MM.1S (cell line): ENCODE measurements around the gene ANKUB1.
"Not testable (repeated sequence)": the region's sequence is repeated elsewhere in the genome, so short reads cannot be mapped to it uniquely, and the experiment has no call there.

ENCODE experiments used
- DNase-seq: peaks from one replicate; pipeline ENCODE4 v3.0.0-alpha.2; 2015
- H2AFZ ChIP-seq: fragments of 300-600 bp; sonication (generic); 2 replicates; pipeline ENCODE4 v1.6.0; 2016; ENCODE audit warnings: antibody characterized with exemption, low read length
- H3F3A ChIP-seq: fragments of 300-600 bp; sonication (generic); 2 replicates; pipeline ENCODE4 v1.6.1; 2016; ENCODE audit warnings: mild to moderate bottlenecking, antibody characterized with exemption, low read length, moderate library complexity, mixed read lengths; ENCODE audit not compliant: insufficient read depth
- H3K27ac ChIP-seq: fragments of 300-600 bp; sonication (generic); 2 replicates; pipeline ENCODE4 v1.5.1; 2016; ENCODE audit warnings: mild to moderate bottlenecking, low read length
- H3K27me3 ChIP-seq: fragments of 300-600 bp; sonication (generic); replicated peaks from 2 replicates; pipeline ENCODE4 v1.6.0; 2016; ENCODE audit warnings: low read length; ENCODE audit not compliant: insufficient read depth
- H3K36me3 ChIP-seq: fragments of 300-600 bp; sonication (generic); replicated peaks from 2 replicates; pipeline ENCODE4 v1.6.1; 2016; ENCODE audit warnings: mild to moderate bottlenecking, low read length, mixed read lengths; ENCODE audit not compliant: insufficient read depth
- H3K4me1 ChIP-seq: fragments of 300-600 bp; sonication (generic); 2 replicates; pipeline ENCODE4 v1.6.1; 2016; ENCODE audit warnings: low read length, mixed read lengths
- H3K4me2 ChIP-seq: fragments of 300-600 bp; sonication (generic); 2 replicates; pipeline ENCODE4 v1.6.0; 2016; ENCODE audit warnings: low read depth, low read length
- H3K4me3 ChIP-seq: fragments of 300-600 bp; sonication (generic); 2 replicates; pipeline ENCODE4 v1.5.1; 2016; ENCODE audit warnings: low read length, mixed read lengths
- H3K79me2 ChIP-seq: fragments of 300-600 bp; sonication (generic); 2 replicates; pipeline ENCODE4 v1.6.1; 2016; ENCODE audit warnings: mixed run types, low read length, mixed read lengths
- H3K9ac ChIP-seq: fragments of 300-600 bp; sonication (generic); 2 replicates; pipeline ENCODE4 v1.6.1; 2016; ENCODE audit warnings: low read length, mixed read lengths
- H3K9me2 ChIP-seq: fragments of 300-600 bp; sonication (generic); replicated peaks from 2 replicates; pipeline ENCODE4 v1.6.1; 2016; ENCODE audit warnings: mild to moderate bottlenecking, low read length, mixed read lengths; ENCODE audit not compliant: insufficient read depth
- H3K9me3 ChIP-seq: fragments of 300-600 bp; sonication (generic); replicated peaks from 2 replicates; pipeline ENCODE4 v1.6.1; 2016; ENCODE audit warnings: mild to moderate bottlenecking, low read length, mixed read lengths; ENCODE audit not compliant: insufficient read depth
- H4K20me1 ChIP-seq: fragments of 300-600 bp; sonication (generic); 2 replicates; pipeline ENCODE4 v1.6.1; 2016; ENCODE audit warnings: mild to moderate bottlenecking, low read length, moderate library complexity, mixed read lengths; ENCODE audit not compliant: insufficient read depth
- CTCF ChIP-seq: fragments of 300-600 bp; sonication (generic); IDR thresholded peaks from 2 replicates; pipeline ENCODE4 v1.5.1; 2016; ENCODE audit warnings: antibody characterized with exemption, low read length, mixed read lengths
- EZH2 ChIP-seq: fragments of 300-600 bp; sonication (generic); optimal IDR thresholded peaks from 2 replicates; pipeline ENCODE3; 2017; ENCODE audit warnings: low read depth, mild to moderate bottlenecking, antibody characterized with exemption, low read length, mixed read lengths
- EZH2phosphoT487 ChIP-seq: fragments of 300-600 bp; sonication (generic); IDR thresholded peaks from 2 replicates; pipeline ENCODE4 v1.6.1; 2018; ENCODE audit warnings: antibody characterized with exemption, low read length

ANKUB1 gene

GRCh38 chr3:149833241-149833640 is 40.9 kb upstream of the ANKUB1 start:
- H3K4me1 ChIP-seq: no peaks in the 10 kb centered on the region
- no peaks in the 10 kb centered on the region for H4K20me1 ChIP-seq
- no peak overlapping the region for H3K4me3 ChIP-seq
- 0 out of 2 replicates have a peak, but pooled peaks cover 3% of the 10 kb centered on the region for H3K36me3 ChIP-seq
- no peak overlapping the region for H2AFZ ChIP-seq
- TF ChIP-seq CTCF: no peak
- TF ChIP-seq EZH2phosphoT487: no peak
- no peak for TF ChIP-seq EZH2
- no peaks in the 10 kb centered on the region for H3K27me3 ChIP-seq
- H3K79me2 ChIP-seq: peaks cover 53% of the 10 kb centered on the region
- no peaks in the 10 kb centered on the region for H3K9me2 ChIP-seq
- no peak overlapping the region for H3K9ac ChIP-seq
- 0 out of 2 replicates have a peak, but pooled peaks cover 5% of the 10 kb centered on the region for H3K9me3 ChIP-seq
- H3K27ac ChIP-seq: no peak overlapping the region
- no peak for DNase-seq
- no peaks in the 10 kb centered on the region for H3F3A ChIP-seq
- no peak overlapping the region for H3K4me2 ChIP-seq

- H3K9me3 ChIP-seq: 0 out of 2 replicates have a peak, but pooled peaks cover 5% of the 10 kb centered on the region
- H3K27me3 ChIP-seq: no peaks in the 10 kb centered on the region
- H3K9ac ChIP-seq: no peak overlapping the region
- H3K4me2 ChIP-seq: no peak overlapping the region
- no peaks in the 10 kb centered on the region for H4K20me1 ChIP-seq
- H3K27ac ChIP-seq: no peak overlapping the region
- H3F3A ChIP-seq: no peaks in the 10 kb centered on the region
- 0 out of 2 replicates have a peak, but pooled peaks cover 3% of the 10 kb centered on the region for H3K36me3 ChIP-seq
- H3K79me2 ChIP-seq: peaks cover 63% of the 10 kb centered on the region
- DNase-seq: no peak
- no peak overlapping the region for H2AFZ ChIP-seq
- H3K4me1 ChIP-seq: no peaks in the 10 kb centered on the region
- no peak overlapping the region for H3K4me3 ChIP-seq
- TF ChIP-seq EZH2: no peak
- no peak for TF ChIP-seq CTCF
- no peak for TF ChIP-seq EZH2phosphoT487
- H3K9me2 ChIP-seq: no peaks in the 10 kb centered on the region
These were observed 39.7 kb upstream of the ANKUB1 start for GRCh38 chr3:149832086-149832485.

- no peak overlapping the region for H3K27ac ChIP-seq
- H3K9me2 ChIP-seq: no peaks in the 10 kb centered on the region
- H3K36me3 ChIP-seq: 0 out of 2 replicates have a peak, but pooled peaks cover 3% of the 10 kb centered on the region
- no peak for DNase-seq
- no peak for TF ChIP-seq EZH2phosphoT487
- no peak for TF ChIP-seq CTCF
- no peak for TF ChIP-seq EZH2
- no peaks in the 10 kb centered on the region for H4K20me1 ChIP-seq
- 0 out of 2 replicates have a peak, but pooled peaks cover 5% of the 10 kb centered on the region for H3K9me3 ChIP-seq
- no peaks in the 10 kb centered on the region for H3K4me1 ChIP-seq
- H3F3A ChIP-seq: no peaks in the 10 kb centered on the region
- peaks cover 62% of the 10 kb centered on the region for H3K79me2 ChIP-seq
- no peak overlapping the region for H3K4me2 ChIP-seq
- no peak overlapping the region for H3K9ac ChIP-seq
- H3K4me3 ChIP-seq: no peak overlapping the region
- no peaks in the 10 kb centered on the region for H3K27me3 ChIP-seq
- no peak overlapping the region for H2AFZ ChIP-seq
These were observed 39.0 kb upstream of the ANKUB1 start for GRCh38 chr3:149831321-149831720.

- H3K36me3 ChIP-seq: 0 out of 2 replicates have a peak, but pooled peaks cover 3% of the 10 kb centered on the region
- no peak overlapping the region for H3K9ac ChIP-seq
- no peak overlapping the region for H3K4me3 ChIP-seq
- no peak for TF ChIP-seq EZH2phosphoT487
- TF ChIP-seq CTCF: no peak
- no peak for TF ChIP-seq EZH2
- no peak overlapping the region for H3K27ac ChIP-seq
- H3K4me2 ChIP-seq: no peak overlapping the region
- H3K27me3 ChIP-seq: no peaks in the 10 kb centered on the region
- no peaks in the 10 kb centered on the region for H4K20me1 ChIP-seq
- H3K9me2 ChIP-seq: no peaks in the 10 kb centered on the region
- H3K4me1 ChIP-seq: no peaks in the 10 kb centered on the region
- DNase-seq: no peak
- H2AFZ ChIP-seq: no peak overlapping the region
- H3K79me2 ChIP-seq: peaks cover 65% of the 10 kb centered on the region
- 0 out of 2 replicates have a peak, but pooled peaks cover 5% of the 10 kb centered on the region for H3K9me3 ChIP-seq
- no peaks in the 10 kb centered on the region for H3F3A ChIP-seq
These were observed 38.5 kb upstream of the ANKUB1 start for GRCh38 chr3:149830902-149831301.

- not testable (repeated sequence) for H3K27ac ChIP-seq, H4K20me1 ChIP-seq, H3K9me3 ChIP-seq, H3F3A ChIP-seq, H2AFZ ChIP-seq, H3K9me2 ChIP-seq, DNase-seq, H3K4me3 ChIP-seq, H3K4me2 ChIP-seq, H3K9ac ChIP-seq, H3K36me3 ChIP-seq, H3K27me3 ChIP-seq, H3K4me1 ChIP-seq
- peaks cover 65% of the 10 kb centered on the region for H3K79me2 ChIP-seq
These were observed 37.3 kb upstream of the ANKUB1 start for GRCh38 chr3:149829631-149830030.
